Gastroesophageal sphincter (tissue), 3 donors: Measurements from ENCODE around the gene XRRA1.
"Not testable (repeated sequence)": the region's sequence is repeated elsewhere in the genome, so short reads cannot be mapped to it uniquely, and the experiment has no call there.

Experiments used
- POLR2AphosphoS5 ChIP-seq: sonication (generic); formaldehyde crosslinking; IDR thresholded peaks from one replicate; pipeline ENCODE4 v1.6.1; 2017; ENCODE audit warnings: antibody characterized with exemption
- TF ChIP-seq, protein P1 (sequence below), 4 experiments: fragments of 200-600 bp in 2 of 4; fragments of 450-650 bp in 2 of 4; sonication (generic) in 1 of 4; IDR thresholded peaks; one replicate each; pipeline ENCODE4 v1.5.1; 2017 to 2019; ENCODE audit warnings: antibody characterized with exemption in 4 of 4, mild to moderate bottlenecking in 2 of 4, moderate library complexity in 2 of 4

DNA sequence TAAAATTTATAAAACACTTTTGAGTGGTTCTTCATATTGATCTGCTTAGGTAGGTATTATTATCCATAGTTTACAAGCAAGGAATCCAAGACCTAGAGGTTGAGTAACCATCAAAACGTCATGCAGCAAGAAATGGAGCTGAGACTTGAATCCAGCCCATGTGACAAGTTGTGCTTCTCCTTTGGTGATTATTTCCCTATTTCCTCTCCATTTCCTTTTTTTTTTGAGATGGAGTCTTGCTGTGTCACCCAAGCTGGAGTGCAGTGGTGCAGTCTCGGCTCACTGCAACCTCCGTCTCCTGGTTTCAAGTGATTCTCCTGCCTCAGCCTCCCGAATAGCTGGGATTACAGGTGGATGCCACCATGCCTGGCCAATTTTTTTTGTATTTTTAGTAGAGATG is 41.3 kb upstream of the XRRA1 start:
- TF ChIP-seq, protein P1, sequence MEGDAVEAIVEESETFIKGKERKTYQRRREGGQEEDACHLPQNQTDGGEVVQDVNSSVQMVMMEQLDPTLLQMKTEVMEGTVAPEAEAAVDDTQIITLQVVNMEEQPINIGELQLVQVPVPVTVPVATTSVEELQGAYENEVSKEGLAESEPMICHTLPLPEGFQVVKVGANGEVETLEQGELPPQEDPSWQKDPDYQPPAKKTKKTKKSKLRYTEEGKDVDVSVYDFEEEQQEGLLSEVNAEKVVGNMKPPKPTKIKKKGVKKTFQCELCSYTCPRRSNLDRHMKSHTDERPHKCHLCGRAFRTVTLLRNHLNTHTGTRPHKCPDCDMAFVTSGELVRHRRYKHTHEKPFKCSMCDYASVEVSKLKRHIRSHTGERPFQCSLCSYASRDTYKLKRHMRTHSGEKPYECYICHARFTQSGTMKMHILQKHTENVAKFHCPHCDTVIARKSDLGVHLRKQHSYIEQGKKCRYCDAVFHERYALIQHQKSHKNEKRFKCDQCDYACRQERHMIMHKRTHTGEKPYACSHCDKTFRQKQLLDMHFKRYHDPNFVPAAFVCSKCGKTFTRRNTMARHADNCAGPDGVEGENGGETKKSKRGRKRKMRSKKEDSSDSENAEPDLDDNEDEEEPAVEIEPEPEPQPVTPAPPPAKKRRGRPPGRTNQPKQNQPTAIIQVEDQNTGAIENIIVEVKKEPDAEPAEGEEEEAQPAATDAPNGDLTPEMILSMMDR (IDR thresholded peaks at IDR 0.05): not testable (repeated sequence)
- TF ChIP-seq POLR2AphosphoS5: not testable (repeated sequence)
